ENCODE data around the gene SPEM1. TPM values are rescaled to one million over a fixed set of nuclear protein-coding genes. Genes with fewer than 3 reads are reported as not detected.

Gene SPEM1
- total and polyA plus RNA-seq, 3 donors from 2014 or later: 8.5 to 67.7 (median 18.7) TPM

- no peak overlapping the region for H3K4me3 ChIP-seq
- no peaks in the 10 kb centered on the region for H3K9me3 ChIP-seq
- H3K36me3 ChIP-seq (ENCODE audit: low read depth, missing control alignments): no peaks in the 10 kb centered on the region
- H3K27me3 ChIP-seq: no peaks in the 10 kb centered on the region
- TF ChIP-seq CTCF (IDR thresholded peaks at IDR 0.05) (no peak), POLR2A (IDR thresholded peaks at IDR 0.05) (no peak)
- no peak overlapping the region for H3K27ac ChIP-seq
- H3K4me1 ChIP-seq: peaks cover 16% of the 10 kb centered on the region
- WGBS, 2 donors: 89 to 96% methylated on average over 7 to 9 of the region's 9 CpGs
- no peak for DNase-seq
- intact Hi-C loops (cut with DNase I; ENCODE audit: low total_unique reads): no loop called here
These were observed 44.0 kb downstream of the SPEM1 start for GRCh38 chr17:7464081-7464480.

DNA sequence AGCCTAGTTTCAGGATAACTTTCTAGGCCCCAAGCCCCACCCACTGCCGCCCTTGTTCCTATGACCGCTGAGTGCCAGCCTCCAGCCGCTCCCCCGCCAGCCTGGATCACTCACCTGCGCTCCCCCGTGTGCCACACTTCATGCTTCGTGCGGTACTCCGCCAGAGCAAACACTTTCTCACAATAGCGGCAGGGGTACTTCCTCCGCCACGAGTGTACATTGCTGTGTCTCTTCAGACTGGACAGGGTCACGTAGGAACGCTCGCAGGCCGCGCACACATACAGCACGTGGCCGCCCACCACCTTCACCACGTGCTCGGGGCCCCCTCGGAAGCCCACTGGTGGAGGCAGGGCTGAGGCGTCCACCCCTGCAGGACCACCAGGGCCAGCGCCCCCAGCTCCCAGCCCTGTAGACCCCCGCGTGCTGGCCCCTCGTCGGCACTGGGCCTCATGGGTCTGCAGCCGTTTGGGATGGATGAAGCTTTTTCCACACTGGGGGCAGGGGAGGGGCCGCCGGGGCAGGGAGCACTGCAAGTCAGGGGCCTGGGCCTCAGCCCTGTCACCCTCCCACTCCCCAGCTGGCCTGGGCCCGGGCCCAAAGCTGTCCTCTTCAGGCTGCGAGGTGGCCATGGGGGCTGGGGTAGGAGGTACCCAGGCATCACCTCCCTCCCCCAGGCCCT is 45.6 kb downstream of the SPEM1 start:
- Histone ChIP-seq H3K36me3 (ENCODE audit: low read depth, missing control alignments) (no peaks in the 10 kb centered on the region), H3K4me1 (peaks cover 16% of the 10 kb centered on the region), H3K27ac (peak overlapping the region; percentile 31 to 80), H3K9me3 (no peaks in the 10 kb centered on the region), H3K27me3 (no peaks in the 10 kb centered on the region), H3K4me3 (no peak overlapping the region)
- no peak for TF ChIP-seq CTCF (IDR thresholded peaks at IDR 0.05)
- TF ChIP-seq POLR2A (IDR thresholded peaks at IDR 0.05): no peak
- no peak for DNase-seq
- intact Hi-C loops (cut with DNase I; ENCODE audit: low total_unique reads): no loop called here
- WGBS, 2 donors: 87 to 94% methylated on average over 26 to 33 of the region's 33 CpGs

DNA sequence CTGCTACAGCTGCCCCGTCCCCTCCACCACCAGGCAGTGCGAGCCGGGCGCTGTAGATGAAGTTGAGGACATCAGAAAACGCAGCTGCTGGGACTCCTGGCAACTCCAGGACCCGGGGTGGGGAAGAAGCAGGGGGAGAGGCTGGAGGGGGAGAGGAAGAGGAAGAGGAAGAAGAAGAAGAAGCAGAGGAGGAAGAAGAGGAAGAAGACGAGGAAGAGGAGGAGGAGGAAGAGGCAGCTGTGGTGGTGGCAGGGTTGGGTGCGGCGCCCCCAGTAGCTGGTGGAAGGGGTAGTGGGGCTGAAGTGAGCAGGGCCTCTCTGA is 46.2 kb downstream of the SPEM1 start:
- Histone ChIP-seq H3K4me1 (peaks cover 16% of the 10 kb centered on the region), H3K36me3 (ENCODE audit: low read depth, missing control alignments) (no peaks in the 10 kb centered on the region), H3K27ac (peak overlapping the region; percentile 31 to 80), H3K4me3 (no peak overlapping the region), H3K9me3 (no peaks in the 10 kb centered on the region), H3K27me3 (no peaks in the 10 kb centered on the region)
- TF ChIP-seq POLR2A (IDR thresholded peaks at IDR 0.05) (no peak), CTCF (IDR thresholded peaks at IDR 0.05) (no peak)
- no peak for DNase-seq
- intact Hi-C loops (cut with DNase I; ENCODE audit: low total_unique reads): no loop called here
- WGBS, 2 donors: 73 to 84% methylated on average over 8 to 9 of the region's 9 CpGs

GRCh38 chr17:7466639-7467341 is 46.7 kb downstream of the SPEM1 start:
- peak; percentile 80 for DNase-seq
- peaks cover 16% of the 10 kb centered on the region for H3K4me1 ChIP-seq
- TF ChIP-seq CTCF (IDR thresholded peaks at IDR 0.05) (no peak), POLR2A (IDR thresholded peaks at IDR 0.05) (no peak)
- H3K27me3 ChIP-seq: no peaks in the 10 kb centered on the region
- H3K4me3 ChIP-seq: no peak overlapping the region
- no peaks in the 10 kb centered on the region for H3K36me3 ChIP-seq (ENCODE audit: low read depth, missing control alignments)
- intact Hi-C loops (cut with DNase I; ENCODE audit: low total_unique reads): no loop called here
- H3K9me3 ChIP-seq: no peaks in the 10 kb centered on the region
- WGBS, 2 donors: 57 to 65% methylated on average over 15 to 16 of the region's 16 CpGs
- H3K27ac ChIP-seq: peak overlapping the region; percentile 31 to 80
